Neural crest cell (in vitro differentiated cells): ENCODE data around the gene NLGN2. TPM values are rescaled to one million over a fixed set of nuclear protein-coding genes. Genes with fewer than 3 reads are reported as not detected.

ENCODE experiments used
- DNase-seq: peaks from one replicate; pipeline ENCODE4 v3.0.0; 2021; ENCODE audit warnings: low read depth, mixed read lengths, low spot score
- H3K27ac Mint-ChIP-seq: one replicate; pipeline ENCODE4 v1.8.0; 2021; ENCODE audit warnings: mild to moderate bottlenecking, mixed read lengths; ENCODE audit not compliant: unreplicated experiment
- H3K27me3 Mint-ChIP-seq: 2 replicates; pipeline ENCODE4 v1.8.0; 2021; ENCODE audit warnings: low read depth, mild to moderate bottlenecking, mixed read lengths
- H3K36me3 Mint-ChIP-seq: 2 replicates; pipeline ENCODE4 v1.8.0; 2021; ENCODE audit warnings: low read depth, mild to moderate bottlenecking, mixed read lengths
- H3K4me1 Mint-ChIP-seq: 2 replicates; pipeline ENCODE4 v1.8.0; 2021; ENCODE audit warnings: mixed read lengths
- H3K4me3 Mint-ChIP-seq: one replicate; pipeline ENCODE4 v1.8.0; 2021; ENCODE audit warnings: mild to moderate bottlenecking, mixed read lengths
- H3K9me3 Mint-ChIP-seq: 2 replicates; pipeline ENCODE4 v1.8.0; 2021; ENCODE audit warnings: mixed read lengths
- CTCF ChIP-seq: fragments of 200-600 bp; sonication (generic); conservative IDR thresholded peaks from 2 replicates; pipeline ENCODE4 v1.5.0; 2021; ENCODE audit warnings: antibody characterized with exemption, mild to moderate bottlenecking
- total RNA-seq: library from RNA; stranded (reverse); gene quantifications from 2 replicates; pipeline ENCODE4 v1.2.1, GENCODE V29; 2021

NLGN2 gene
- total RNA-seq, 1 donor from 2014 or later = 106 TPM

GRCh38 chr17:7425756-7426155, 18.1 kb downstream of the NLGN2 start:
- peaks cover 2% of the 10 kb centered on the region for H3K9me3 Mint-ChIP-seq
- DNase-seq = no peak
- no peak for TF ChIP-seq CTCF
- H3K4me1 Mint-ChIP-seq = peaks cover 9% of the 10 kb centered on the region
- no peak overlapping the region for H3K4me3 Mint-ChIP-seq
- H3K36me3 Mint-ChIP-seq = no peaks in the 10 kb centered on the region
- no peak overlapping the region for H3K27ac Mint-ChIP-seq
- H3K27me3 Mint-ChIP-seq = no peaks in the 10 kb centered on the region

GRCh38 chr17:7426203-7426863, 18.7 kb downstream of the NLGN2 start:
- Mint-ChIP-seq H3K36me3 (no peaks in the 10 kb centered on the region), H3K4me1 (peaks cover 6% of the 10 kb centered on the region), H3K27ac (no peak overlapping the region), H3K4me3 (no peak overlapping the region), H3K27me3 (no peaks in the 10 kb centered on the region), H3K9me3 (peaks cover 4% of the 10 kb centered on the region)
- no peak for TF ChIP-seq CTCF
- DNase-seq = no peak

GRCh38 chr17:7426896-7427489, 19.3 kb downstream of the NLGN2 start:
- H3K27me3 Mint-ChIP-seq = no peaks in the 10 kb centered on the region
- no peak for TF ChIP-seq CTCF
- H3K27ac Mint-ChIP-seq = no peak overlapping the region
- no peaks in the 10 kb centered on the region for H3K36me3 Mint-ChIP-seq
- H3K9me3 Mint-ChIP-seq = peaks cover 7% of the 10 kb centered on the region
- H3K4me3 Mint-ChIP-seq = no peak overlapping the region
- DNase-seq = no peak
- peaks cover 6% of the 10 kb centered on the region for H3K4me1 Mint-ChIP-seq

GRCh38 chr17:7427549-7427948, 19.9 kb downstream of the NLGN2 start:
- no peak for TF ChIP-seq CTCF
- Mint-ChIP-seq H3K36me3 (no peaks in the 10 kb centered on the region), H3K4me3 (no peak overlapping the region), H3K4me1 (peaks cover 6% of the 10 kb centered on the region), H3K9me3 (peaks cover 7% of the 10 kb centered on the region), H3K27ac (no peak overlapping the region), H3K27me3 (no peaks in the 10 kb centered on the region)
- DNase-seq = no peak

- peaks cover 5% of the 10 kb centered on the region for H3K4me1 Mint-ChIP-seq
- DNase-seq = no peak
- no peak for TF ChIP-seq CTCF
- peaks cover 7% of the 10 kb centered on the region for H3K9me3 Mint-ChIP-seq
- H3K36me3 Mint-ChIP-seq = no peaks in the 10 kb centered on the region
- H3K4me3 Mint-ChIP-seq = no peak within 1 kb of the TSS
- H3K27me3 Mint-ChIP-seq = no peaks in the 10 kb centered on the region
- no peak within 1 kb of the TSS for H3K27ac Mint-ChIP-seq
Measured at GRCh38 chr17:7428557-7428956, 20.9 kb downstream of the NLGN2 start, which contains the start of gene SPEM3. Gene SPEM3, plus strand, starts transcription at chr17:7428857. Its CDS starts 46 bp downstream, at chr17:7428903.
